GM18519 (cell line): ENCODE data around the gene NOSIP.

Experiments used
- ATAC-seq: cut with Tn5 transposase; IDR thresholded peaks from one replicate; pipeline ENCODE4 v1.9.1; 2021; ENCODE audit warnings: mild to moderate bottlenecking, moderate library complexity; ENCODE audit not compliant: unreplicated experiment, low FRiP score

Gene NOSIP

GRCh38 chr19:49514151-49514550 lies 66.2 kb downstream of the NOSIP start:
- no peak for ATAC-seq

GRCh38 chr19:49513746-49514118 lies 66.6 kb downstream of the NOSIP start:
- ATAC-seq: no peak

- no peak for ATAC-seq
Observed at GRCh38 chr19:49512970-49513745, 67.2 kb downstream of the NOSIP start.

- ATAC-seq: no peak
Observed at GRCh38 chr19:49507803-49508494, 72.4 kb downstream of the NOSIP start.

GRCh38 chr19:49506575-49507105 lies 73.7 kb downstream of the NOSIP start:
- ATAC-seq: no peak
